Measurements from ENCODE around the gene ERGIC3. TPM values are rescaled to one million over a fixed set of nuclear protein-coding genes. Genes with fewer than 3 reads are reported as not detected.
A peak's percentile ranks its signal among the peaks of the same experiment; 100 is the strongest.

Gene ERGIC3
- total RNA-seq, 4 donors from 2014 or later = 125 to 184 (median 133) TPM

- TF ChIP-seq POLR2AphosphoS5 (IDR thresholded peaks at IDR 0.05) = no peak
- Histone ChIP-seq H3K27me3 (peaks cover 0 to 51% (median 7%) of the 10 kb centered on the region in 4 donors), H3K9me3 (no peaks in the 10 kb centered on the region), H3K4me3 (no peak overlapping the region), H3K4me1 (peaks cover 16 to 24% (median 20%) of the 10 kb centered on the region in 4 donors), H3K36me3 (no peaks in the 10 kb centered on the region), H3K27ac (replicated peaks in 1 of 4) (no peak overlapping the region)
- intact Hi-C loops (cut with DNase I) = no loop called here
- no peak for DNase-seq (ENCODE audit: extremely low spot score)
- WGBS = 89% methylated on average over 17 of the region's 22 CpGs
Observed at GRCh38 chr20:35598899-35599775, 57.3 kb downstream of the ERGIC3 start.

GRCh38 chr20:35599776-35600120 is 57.9 kb downstream of the ERGIC3 start:
- TF ChIP-seq POLR2AphosphoS5 (IDR thresholded peaks at IDR 0.05) (no peak), EP300 (IDR thresholded peaks at IDR 0.05) (no peak), CTCF (IDR thresholded peaks at IDR 0.05) (no peak), POLR2A (IDR thresholded peaks at IDR 0.05; ENCODE audit: low read depth) (no peak)
- WGBS = no CpG with 5 or more reads among the region's 9 CpGs
- no peak for DNase-seq (ENCODE audit: extremely low spot score)
- Histone ChIP-seq H3K27ac (replicated peaks in 1 of 4) (no peak overlapping the region), H3K36me3 (no peaks in the 10 kb centered on the region), H3K4me1 (peaks cover 16 to 24% (median 20%) of the 10 kb centered on the region in 4 donors), H3K9me3 (no peaks in the 10 kb centered on the region), H3K27me3 (peaks cover 0 to 51% (median 7%) of the 10 kb centered on the region in 4 donors), H3K4me3 (no peak overlapping the region)
- intact Hi-C loops (cut with DNase I) = no loop called here

- intact Hi-C loops (cut with DNase I) = no loop called here
- Histone ChIP-seq H3K9me3 (no peaks in the 10 kb centered on the region), H3K4me3 (peak overlapping the region; percentile 57 to 68 (median 60)), H3K36me3 (no peaks in the 10 kb centered on the region), H3K4me1 (peaks cover 16 to 24% (median 20%) of the 10 kb centered on the region in 4 donors), H3K27me3 (peaks cover 0 to 51% (median 7%) of the 10 kb centered on the region in 4 donors), H3K27ac (replicated peaks in 1 of 4) (no peak overlapping the region)
- 39% methylated on average over 23 of the region's 34 CpGs for WGBS
- TF ChIP-seq POLR2A (IDR thresholded peaks at IDR 0.05; ENCODE audit: low read depth) (no peak), POLR2AphosphoS5 (IDR thresholded peaks at IDR 0.05) (no peak), EP300 (IDR thresholded peaks at IDR 0.05) (no peak), CTCF (IDR thresholded peaks at IDR 0.05) (no peak)
- no peak for DNase-seq (ENCODE audit: extremely low spot score)
Observed at GRCh38 chr20:35600176-35600992, 58.5 kb downstream of the ERGIC3 start.

GRCh38 chr20:35600993-35601973 is 59.4 kb downstream of the ERGIC3 start:
- peaks cover 0 to 51% (median 7%) of the 10 kb centered on the region in 4 donors for H3K27me3 ChIP-seq
- peak overlapping the region; percentile 57 to 68 (median 60) for H3K4me3 ChIP-seq
- no peak for DNase-seq (ENCODE audit: extremely low spot score)
- H3K27ac ChIP-seq (replicated peaks in 1 of 4) = peak overlapping the region in 3 of 4 donors; percentile 27 to 49 (median 36)
- no peaks in the 10 kb centered on the region for H3K9me3 ChIP-seq
- H3K4me1 ChIP-seq = peaks cover 16 to 24% (median 20%) of the 10 kb centered on the region in 4 donors
- intact Hi-C loops (cut with DNase I) = no loop called here
- peak; percentile 52 to 64 (median 59) for TF ChIP-seq CTCF (IDR thresholded peaks at IDR 0.05)
- no peak for TF ChIP-seq EP300 (IDR thresholded peaks at IDR 0.05)
- peak; percentile 57 to 59 for TF ChIP-seq POLR2AphosphoS5 (IDR thresholded peaks at IDR 0.05)
- TF ChIP-seq POLR2A (IDR thresholded peaks at IDR 0.05; ENCODE audit: low read depth) = no peak
- no peaks in the 10 kb centered on the region for H3K36me3 ChIP-seq
- 5% methylated on average over 25 of the region's 103 CpGs for WGBS
